Activated B cell treated with CpG ODN at 0.5 μM for 24 hours (primary cell): ENCODE results near the gene TMEM205. TPM values are rescaled to one million over a fixed set of nuclear protein-coding genes. Genes with fewer than 3 reads are reported as not detected.

ENCODE experiments used
- ATAC-seq: fragments of 200-7000 bp; cut with Tn5 transposase; one replicate; pipeline ENCODE4 v1.10.0; 2021; ENCODE audit warnings: low read depth, mild to moderate bottlenecking, moderate library complexity
- CTCF ChIA-PET: fragments of 350-600 bp; sonication (Branson Sonifier 250); formaldehyde crosslinking; loops from one replicate; lab custom pipeline; 2021; ENCODE audit warnings: antibody characterized with exemption; lab: Charles Lee
- POLR2A ChIA-PET: fragments of 350-600 bp; sonication (Branson Sonifier 250); formaldehyde crosslinking; loops from one replicate; lab custom pipeline; 2021; ENCODE audit warnings: antibody characterized with exemption; lab: Charles Lee
- DNase-seq: peaks from one replicate; pipeline ENCODE4 v3.0.0; 2022
- H3K27ac Mint-ChIP-seq: one replicate; pipeline ENCODE4 v1.8.0; 2020; ENCODE audit warnings: mixed read lengths
- H3K27me3 Mint-ChIP-seq: one replicate; pipeline ENCODE4 v1.8.0; 2021; ENCODE audit warnings: mixed read lengths
- H3K36me3 Mint-ChIP-seq: one replicate; pipeline ENCODE4 v1.8.0; 2021; ENCODE audit warnings: low read depth, mixed read lengths
- H3K4me1 Mint-ChIP-seq: one replicate; pipeline ENCODE4 v1.8.0; 2021; ENCODE audit warnings: mixed read lengths
- H3K4me3 Mint-ChIP-seq: one replicate; pipeline ENCODE4 v1.8.0; 2020; ENCODE audit warnings: mild to moderate bottlenecking, mixed read lengths
- H3K9me3 Mint-ChIP-seq: one replicate; pipeline ENCODE4 v1.8.0; 2020; ENCODE audit warnings: mixed read lengths
- CTCF ChIP-seq: fragments of 200-600 bp; IDR thresholded peaks from one replicate; pipeline ENCODE4 v1.8.0; 2022; ENCODE audit warnings: antibody characterized with exemption, mild to moderate bottlenecking
- intact Hi-C: fragments of 100-400 bp; cut with micrococcal nuclease; formaldehyde crosslinking; loops from one replicate; pipeline ENCODE4 v1.15.1; 2024
- total RNA-seq: library from RNA; stranded (reverse); gene quantifications from 2 replicates; pipeline ENCODE4 v1.2.3, GENCODE V29; 2022

TMEM205 gene
- total RNA-seq, 1 donor from 2014 or later, result 68.1 TPM

- DNase-seq (peak; percentile 46), ATAC-seq (peak; percentile 23)
- no peak overlapping the region for H3K4me3 Mint-ChIP-seq
- TF ChIP-seq CTCF, result no peak
- peaks cover 16% of the 10 kb centered on the region for H3K36me3 Mint-ChIP-seq
- H3K27me3 Mint-ChIP-seq, result no peaks in the 10 kb centered on the region
- ChIA-PET POLR2A (interaction anchor here (0.5 to 3.5 kb wide), 39 partner anchors 8 to 1582 kb away, joined by 3 to 65 read pairs (median 4); partner anchors contain the start of genes CCDC159, ECSIT, ELAVL3 and EPOR), CTCF (interaction anchor here (0.6 to 2.9 kb wide), 7 partner anchors 8 to 184 kb away, joined by 3 to 16 read pairs (median 4); partner anchors contain the start of genes CCDC159, ECSIT, ELOF1 and EPOR)
- peaks cover 22% of the 10 kb centered on the region for H3K4me1 Mint-ChIP-seq
- no peak overlapping the region for H3K27ac Mint-ChIP-seq
- H3K9me3 Mint-ChIP-seq, result no peaks in the 10 kb centered on the region
- intact Hi-C loops, result loop anchor here (1.0 kb wide), 3 partner anchors 8 to 60 kb away; partner anchors contain the start of genes ODAD3 and PRKCSH
Observed at GRCh38 chr19:11375143-11375948, 29.3 kb upstream of the TMEM205 start.

DNA sequence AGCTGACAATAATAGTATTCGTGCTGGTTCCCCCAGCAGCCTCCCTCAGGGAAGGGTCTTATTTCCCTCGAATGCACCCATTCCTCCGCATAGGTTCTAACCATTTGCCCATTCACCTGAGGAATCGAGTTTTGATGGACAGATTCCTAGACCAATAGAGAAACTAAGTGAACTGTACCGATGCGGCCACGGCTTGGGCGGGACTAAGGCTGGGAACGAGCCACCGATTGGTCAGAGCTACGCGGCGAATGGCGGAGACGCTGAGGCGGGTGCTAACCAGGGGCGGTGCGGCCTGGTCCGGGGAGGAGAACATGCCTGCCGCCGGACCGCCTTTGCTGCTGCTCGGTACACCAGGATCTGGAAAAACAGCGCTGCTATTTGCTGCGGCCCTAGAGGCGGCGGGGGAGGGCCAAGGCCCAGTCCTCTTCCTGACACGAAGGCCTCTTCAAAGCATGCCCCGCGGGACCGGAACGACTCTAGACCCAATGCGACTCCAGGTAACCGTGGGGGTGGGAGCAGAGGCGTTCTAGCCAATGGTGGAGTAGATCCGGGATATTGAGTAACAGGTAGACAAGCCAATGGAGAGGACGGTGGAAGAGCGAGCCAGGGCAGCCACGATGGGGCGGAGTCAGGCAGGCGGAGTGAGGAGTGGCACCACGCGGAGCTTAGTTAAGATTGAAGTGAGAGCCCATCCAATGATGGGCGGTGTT lies 28.5 kb upstream of the TMEM205 start, which contains the start of gene SWSAP1:
TSS of gene SWSAP1 (plus strand) at position 234 of the 710 bp plus-strand sequence. CDS start at position 249, 15 bp downstream.
- Mint-ChIP-seq H3K27me3 (no peaks in the 10 kb centered on the region), H3K4me1 (peaks cover 17% of the 10 kb centered on the region), H3K36me3 (peaks cover 17% of the 10 kb centered on the region), H3K9me3 (no peaks in the 10 kb centered on the region), H3K4me3 (no peak within 1 kb of the TSS), H3K27ac (no peak within 1 kb of the TSS)
- ATAC-seq (peak; percentile 89), DNase-seq (peak; percentile 93)
- ChIA-PET CTCF (interaction anchor here (0.6 to 2.9 kb wide), 5 partner anchors 9 to 155 kb away, joined by 3 to 16 read pairs (median 4); partner anchors contain the start of genes CCDC159, ECSIT, EPOR and TMEM205), POLR2A (interaction anchor here (0.5 to 3.5 kb wide), 45 partner anchors 9 to 1583 kb away, joined by 3 to 65 read pairs (median 4); partner anchors contain the start of genes CCDC159, ECSIT, ELAVL3 and EPOR)
- TF ChIP-seq CTCF, result no peak
- intact Hi-C loops, result loop anchor here (1.0 kb wide), 4 partner anchors 9 to 61 kb away; partner anchors contain the start of genes CCDC159, ODAD3, PRKCSH and TMEM205

GRCh38 chr19:11373885-11374432 lies 27.9 kb upstream of the TMEM205 start:
- no peak for TF ChIP-seq CTCF
- Mint-ChIP-seq H3K36me3 (peaks cover 22% of the 10 kb centered on the region), H3K27ac (no peak overlapping the region), H3K4me3 (no peak overlapping the region), H3K27me3 (no peaks in the 10 kb centered on the region), H3K4me1 (peaks cover 18% of the 10 kb centered on the region), H3K9me3 (no peaks in the 10 kb centered on the region)
- intact Hi-C loops, result loop anchor here (1.0 kb wide), 1 partner anchor 28 kb away; the partner anchor contains the start of genes CCDC159 and TMEM205
- no peak for ATAC-seq
- CTCF ChIA-PET, result interaction anchor here (1.7 to 2.9 kb wide), 2 partner anchors 10 to 109 kb away, joined by 8 to 16 read pairs; partner anchors contain the start of gene EPOR
- no peak for DNase-seq
- POLR2A ChIA-PET, result interaction anchor here (0.5 to 3.5 kb wide), 28 partner anchors 10 to 1123 kb away, joined by 3 to 65 read pairs (median 6); partner anchors contain the start of genes CCDC159, ECSIT, ELAVL3 and EPOR

DNA sequence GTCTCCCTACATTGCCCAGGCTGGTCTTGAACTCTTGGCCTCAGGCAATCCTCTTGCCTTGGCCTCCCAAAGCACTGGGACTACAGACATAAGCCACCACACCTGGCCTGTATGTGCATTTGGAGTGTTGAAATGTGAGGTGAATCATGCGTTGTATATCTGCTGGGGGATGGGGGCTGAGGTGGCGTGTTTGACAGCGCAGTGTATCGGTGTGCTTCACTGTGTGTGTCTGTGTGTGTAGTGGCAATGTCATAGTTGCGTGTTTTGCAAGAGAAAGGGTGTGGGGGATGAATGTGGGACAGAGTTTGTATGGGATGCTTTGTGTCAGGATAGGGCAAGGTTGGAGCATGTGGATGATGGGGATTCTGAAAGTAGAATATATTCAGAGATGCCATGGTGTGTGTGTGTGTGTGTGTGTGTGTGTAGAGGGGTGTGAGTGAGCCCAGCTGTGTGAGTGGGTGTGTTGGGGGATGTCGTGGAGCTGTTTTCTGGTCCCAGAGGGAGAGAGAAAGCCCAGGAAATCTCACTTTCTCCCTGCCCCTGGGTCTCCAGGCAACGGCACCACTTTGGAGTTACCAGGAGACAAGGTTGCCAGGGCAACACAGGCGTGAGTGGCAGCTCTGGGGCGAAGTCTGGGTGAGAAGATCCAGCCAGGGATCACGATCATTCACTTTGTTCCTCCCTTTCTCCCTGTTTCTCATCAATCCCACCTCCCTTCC lies 27.3 kb upstream of the TMEM205 start:
- ChIA-PET POLR2A (interaction anchor here (0.5 to 3.0 kb wide), 7 partner anchors 10 to 641 kb away, joined by 4 to 65 read pairs (median 15); partner anchors contain the start of genes CCDC159, EPOR and TMEM205), CTCF (interaction anchor here (0.7 to 2.9 kb wide), 2 partner anchors 10 kb away, joined by 3 to 16 read pairs; partner anchors contain the start of gene EPOR)
- Mint-ChIP-seq H3K4me1 (peaks cover 18% of the 10 kb centered on the region), H3K36me3 (peaks cover 27% of the 10 kb centered on the region), H3K4me3 (no peak overlapping the region), H3K27ac (no peak overlapping the region), H3K9me3 (no peaks in the 10 kb centered on the region), H3K27me3 (no peaks in the 10 kb centered on the region)
- no peak for DNase-seq
- intact Hi-C loops, result no loop called here
- ATAC-seq, result no peak
- TF ChIP-seq CTCF, result no peak
